ENCODE data around the gene FRS2. TPM values are rescaled to one million over a fixed set of nuclear protein-coding genes. Genes with fewer than 3 reads are reported as not detected.

Gene FRS2
- total RNA-seq, 1 experiment from 2014 or later = 35.0 TPM

DNA sequence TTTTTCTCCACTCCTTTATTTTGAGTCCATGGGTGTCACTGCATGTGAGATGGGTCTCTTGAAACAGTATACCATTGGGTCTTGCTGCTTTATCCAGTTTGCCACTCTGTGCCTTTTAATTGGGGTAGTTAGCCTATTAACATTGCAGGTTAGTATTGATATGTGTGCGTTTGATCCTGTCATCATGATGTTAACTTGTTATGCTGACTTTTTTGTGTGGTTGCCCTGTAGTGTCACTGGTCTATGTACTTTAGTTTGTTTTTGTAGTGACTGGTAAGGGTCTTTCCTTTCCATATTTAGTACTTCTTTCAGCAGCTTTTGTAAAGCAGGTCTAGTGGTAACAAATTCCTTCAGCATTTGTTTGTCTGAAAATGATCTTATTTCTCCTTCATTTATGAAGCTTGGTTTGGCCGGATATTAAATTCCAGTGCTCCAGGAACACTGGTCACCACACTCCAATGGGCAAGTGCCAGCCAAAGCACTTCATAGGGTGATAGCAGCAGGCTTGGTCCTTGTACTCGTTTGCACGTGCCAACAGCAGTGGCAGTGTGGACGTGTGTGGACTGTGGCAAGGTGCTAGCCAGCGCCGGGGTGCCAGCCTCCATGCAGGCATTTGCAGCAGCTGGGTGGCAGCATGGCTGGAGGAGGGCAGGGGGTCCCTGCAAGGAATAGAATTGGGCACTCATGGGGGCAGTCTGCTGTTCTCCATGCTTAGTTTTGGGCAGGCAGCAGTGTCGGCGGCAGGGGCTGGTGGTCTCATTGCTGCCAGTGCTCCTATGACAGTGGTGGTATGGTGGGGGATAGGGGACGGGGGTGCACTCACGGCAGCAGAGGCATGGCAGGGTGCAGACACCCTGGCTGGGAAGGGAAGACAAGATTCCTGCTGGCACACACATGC is 53.5 kb downstream of the FRS2 start:
- H3K36me3 ChIP-seq (ENCODE audit: low read depth, low read length) = no peaks in the 10 kb centered on the region
- DNase-seq (no peak), ATAC-seq (no peak)
- H3F3A ChIP-seq (ENCODE audit: low read length, unreplicated experiment) = no peaks in the 10 kb centered on the region
- ChIA-PET CTCF (no interaction called here), POLR2A (ENCODE audit: unreplicated experiment) (no interaction called here)
- H3K79me2 ChIP-seq (ENCODE audit: low read length) = peaks cover 92% of the 10 kb centered on the region
- no peaks in the 10 kb centered on the region for H3K9me2 ChIP-seq (replicated peaks; ENCODE audit: low read length)
- no TSS peak for BruUV-seq (replicated peaks)
- no peak overlapping the region for H3K9ac ChIP-seq (ENCODE audit: low read length)
- H3K4me3 ChIP-seq (ENCODE audit: low read length) = no peak overlapping the region
- no peak overlapping the region for H3K4me2 ChIP-seq (ENCODE audit: low read length)
- H2AFZ ChIP-seq (ENCODE audit: low read length) = no peak overlapping the region
- H3K4me1 ChIP-seq (ENCODE audit: insufficient read depth, low read length) = peaks cover 26% of the 10 kb centered on the region
- H4K20me1 ChIP-seq (ENCODE audit: low read length) = peaks cover 8% of the 10 kb centered on the region
- intact Hi-C loops (cut with micrococcal nuclease) = loop anchor here (2.0 kb wide), 1 partner anchor 21 kb away; no protein-coding TSS in a partner anchor
- TF ChIP-seq EZH2 (IDR thresholded peaks at IDR 0.05; ENCODE audit: low read length, unreplicated experiment) (no peak), EZH2phosphoT487 (IDR thresholded peaks at IDR 0.05; ENCODE audit: borderline replicate concordance, low read length) (no peak)
- TF ChIP-seq, protein P1, sequence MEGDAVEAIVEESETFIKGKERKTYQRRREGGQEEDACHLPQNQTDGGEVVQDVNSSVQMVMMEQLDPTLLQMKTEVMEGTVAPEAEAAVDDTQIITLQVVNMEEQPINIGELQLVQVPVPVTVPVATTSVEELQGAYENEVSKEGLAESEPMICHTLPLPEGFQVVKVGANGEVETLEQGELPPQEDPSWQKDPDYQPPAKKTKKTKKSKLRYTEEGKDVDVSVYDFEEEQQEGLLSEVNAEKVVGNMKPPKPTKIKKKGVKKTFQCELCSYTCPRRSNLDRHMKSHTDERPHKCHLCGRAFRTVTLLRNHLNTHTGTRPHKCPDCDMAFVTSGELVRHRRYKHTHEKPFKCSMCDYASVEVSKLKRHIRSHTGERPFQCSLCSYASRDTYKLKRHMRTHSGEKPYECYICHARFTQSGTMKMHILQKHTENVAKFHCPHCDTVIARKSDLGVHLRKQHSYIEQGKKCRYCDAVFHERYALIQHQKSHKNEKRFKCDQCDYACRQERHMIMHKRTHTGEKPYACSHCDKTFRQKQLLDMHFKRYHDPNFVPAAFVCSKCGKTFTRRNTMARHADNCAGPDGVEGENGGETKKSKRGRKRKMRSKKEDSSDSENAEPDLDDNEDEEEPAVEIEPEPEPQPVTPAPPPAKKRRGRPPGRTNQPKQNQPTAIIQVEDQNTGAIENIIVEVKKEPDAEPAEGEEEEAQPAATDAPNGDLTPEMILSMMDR (conservative IDR thresholded peaks at IDR 0.05; ENCODE audit: low read depth, low read length) = no peak
- H3K9me3 ChIP-seq (ENCODE audit: low read length) = no peaks in the 10 kb centered on the region
- no peak overlapping the region for H3K27ac ChIP-seq (ENCODE audit: low read length)
- H3K27me3 ChIP-seq (ENCODE audit: low read length) = no peaks in the 10 kb centered on the region

DNA sequence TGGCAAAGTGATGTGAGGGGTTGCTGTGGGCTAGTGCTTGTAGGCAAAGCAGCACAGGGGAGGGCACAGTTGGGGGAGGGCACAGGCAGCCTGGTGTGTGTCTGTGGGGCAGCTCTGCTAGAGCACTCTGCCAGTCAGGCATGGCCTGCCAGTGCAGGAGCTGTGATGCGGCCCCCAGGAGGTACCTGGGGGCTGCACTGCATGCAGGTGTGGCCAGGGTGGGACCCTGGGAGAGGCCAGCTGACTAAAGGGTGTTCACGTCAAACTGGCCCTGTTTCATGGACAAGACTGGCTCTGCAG is 54.1 kb downstream of the FRS2 start:
- H2AFZ ChIP-seq (ENCODE audit: low read length) = no peak overlapping the region
- H3K36me3 ChIP-seq (ENCODE audit: low read depth, low read length) = no peaks in the 10 kb centered on the region
- H3K9ac ChIP-seq (ENCODE audit: low read length) = no peak overlapping the region
- ChIA-PET POLR2A (ENCODE audit: unreplicated experiment) (no interaction called here), CTCF (no interaction called here)
- H3K9me2 ChIP-seq (replicated peaks; ENCODE audit: low read length) = no peaks in the 10 kb centered on the region
- H3K4me2 ChIP-seq (ENCODE audit: low read length) = no peak overlapping the region
- no TSS peak for BruUV-seq (replicated peaks)
- H3F3A ChIP-seq (ENCODE audit: low read length, unreplicated experiment) = no peaks in the 10 kb centered on the region
- H3K9me3 ChIP-seq (ENCODE audit: low read length) = no peaks in the 10 kb centered on the region
- H3K79me2 ChIP-seq (ENCODE audit: low read length) = peaks cover 92% of the 10 kb centered on the region
- peaks cover 8% of the 10 kb centered on the region for H4K20me1 ChIP-seq (ENCODE audit: low read length)
- no peak overlapping the region for H3K4me3 ChIP-seq (ENCODE audit: low read length)
- ATAC-seq = no peak
- peaks cover 28% of the 10 kb centered on the region for H3K4me1 ChIP-seq (ENCODE audit: insufficient read depth, low read length)
- no peaks in the 10 kb centered on the region for H3K27me3 ChIP-seq (ENCODE audit: low read length)
- no peak for TF ChIP-seq EZH2 (IDR thresholded peaks at IDR 0.05; ENCODE audit: low read length, unreplicated experiment)
- TF ChIP-seq, protein P1 (conservative IDR thresholded peaks at IDR 0.05; ENCODE audit: low read depth, low read length) = no peak
- no peak for TF ChIP-seq EZH2phosphoT487 (IDR thresholded peaks at IDR 0.05; ENCODE audit: borderline replicate concordance, low read length)
- intact Hi-C loops (cut with micrococcal nuclease) = loop anchor here (2.0 kb wide), 1 partner anchor 21 kb away; no protein-coding TSS in a partner anchor
- DNase-seq = no peak
- H3K27ac ChIP-seq (ENCODE audit: low read length) = no peak overlapping the region

Data from PC-3 (cell line).